Esophagus squamous epithelium (tissue), 5 donors: Measurements from ENCODE around the gene C1orf115. TPM values are rescaled to one million over a fixed set of nuclear protein-coding genes. Genes with fewer than 3 reads are reported as not detected.
"Not testable (repeated sequence)": the region's sequence is repeated elsewhere in the genome, so short reads cannot be mapped to it uniquely, and the experiment has no call there.

Source experiments
- DNase-seq: peaks from one replicate; lab custom pipeline; 2025; lab: John Stamatoyannopoulos, UW
- H3K27ac ChIP-seq, 4 donors: fragments of 200-600 bp; sonication (generic); one replicate each; pipeline ENCODE4 v1.5.1; 2016 to 2019; ENCODE audit warnings: mild to moderate bottlenecking in 1 of 4
- H3K27me3 ChIP-seq, 4 donors: fragments of 200-600 bp; sonication (generic); 1 replicate in 3 of 4; 2 replicates in 1 of 4; pipeline versions ENCODE4 v1.5.1 to v1.6.0; 2017 to 2021; ENCODE audit warnings: antibody characterized with exemption in 1 of 4
- H3K36me3 ChIP-seq, 3 donors: fragments of 200-600 bp; sonication (generic); one replicate each; pipeline ENCODE4 v1.5.1; 2016 to 2019
- H3K4me1 ChIP-seq, 3 donors: fragments of 200-600 bp; sonication (generic); one replicate each; pipeline ENCODE4 v1.5.1; 2017 to 2019
- H3K4me3 ChIP-seq, 4 donors: fragments of 200-600 bp; sonication (generic); 1 replicate in 3 of 4; 2 replicates in 1 of 4; pipeline ENCODE4 v1.5.1; 2016 to 2019; ENCODE audit warnings: mild to moderate bottlenecking in 2 of 4, moderate library complexity in 1 of 4
- H3K9me3 ChIP-seq, 3 donors: fragments of 200-600 bp; sonication (generic); one replicate each; pipeline ENCODE4 v1.5.1; 2016 to 2019
- CTCF ChIP-seq, 6 experiments: fragments of 450-650 bp in 4 of 6; fragments of 200-600 bp in 2 of 6; sonication (generic) in 2 of 6; IDR thresholded peaks; one replicate each; pipeline ENCODE4 v1.5.1; 2016 to 2019; ENCODE audit warnings: antibody characterized with exemption in 6 of 6, mild to moderate bottlenecking in 4 of 6, moderate library complexity in 4 of 6
- POLR2A ChIP-seq, 4 donors: fragments of 450-650 bp; IDR thresholded peaks; one replicate each; pipeline ENCODE4 v1.6.1; 2017; ENCODE audit warnings: antibody characterized with exemption in 4 of 4, mild to moderate bottlenecking in 4 of 4, moderate library complexity in 3 of 4
- WGBS, 2 donors: methylation state at CpG; one replicate each; pipeline ENCODE4 v1.1.5; 2018; 5-methylcytosine and 5-hydroxymethylcytosine counted together
- intact Hi-C: fragments of 100-400 bp; cut with DNase I; formaldehyde crosslinking; loops from one replicate; pipeline ENCODE4 v1.15.0; 2022
- total RNA-seq, 4 donors: library from RNA; depleted of rRNA; stranded (reverse); fragments of >200 nt; gene quantifications; one replicate each; pipeline ENCODE4 v1.1.0, GENCODE V29; 2016
- donor health status: DM: yes; HTN: yes; CAD: no.

Gene C1orf115
- total RNA-seq, 4 donors from 2014 or later = 1.1 to 7.8 (median 4.2) TPM

DNA sequence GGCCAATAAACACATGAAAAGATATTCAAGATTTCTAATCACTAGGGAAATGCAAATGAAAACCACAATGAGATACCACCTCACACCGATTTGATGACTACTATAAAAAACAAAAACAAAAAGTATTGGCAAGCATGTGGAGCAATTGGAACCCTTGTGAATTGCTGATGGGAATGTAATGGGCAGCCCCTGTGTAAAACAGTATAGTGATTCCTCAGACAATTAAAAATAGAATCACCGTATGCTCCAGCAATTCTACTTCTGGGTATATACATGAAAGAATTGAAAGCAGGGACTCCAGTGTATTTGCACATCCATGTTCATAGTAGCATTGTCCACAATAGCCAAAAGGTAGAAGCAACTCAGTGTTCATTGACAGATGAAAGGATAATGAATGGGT is 12.9 kb upstream of the C1orf115 start:
- intact Hi-C loops = no loop called here

DNA sequence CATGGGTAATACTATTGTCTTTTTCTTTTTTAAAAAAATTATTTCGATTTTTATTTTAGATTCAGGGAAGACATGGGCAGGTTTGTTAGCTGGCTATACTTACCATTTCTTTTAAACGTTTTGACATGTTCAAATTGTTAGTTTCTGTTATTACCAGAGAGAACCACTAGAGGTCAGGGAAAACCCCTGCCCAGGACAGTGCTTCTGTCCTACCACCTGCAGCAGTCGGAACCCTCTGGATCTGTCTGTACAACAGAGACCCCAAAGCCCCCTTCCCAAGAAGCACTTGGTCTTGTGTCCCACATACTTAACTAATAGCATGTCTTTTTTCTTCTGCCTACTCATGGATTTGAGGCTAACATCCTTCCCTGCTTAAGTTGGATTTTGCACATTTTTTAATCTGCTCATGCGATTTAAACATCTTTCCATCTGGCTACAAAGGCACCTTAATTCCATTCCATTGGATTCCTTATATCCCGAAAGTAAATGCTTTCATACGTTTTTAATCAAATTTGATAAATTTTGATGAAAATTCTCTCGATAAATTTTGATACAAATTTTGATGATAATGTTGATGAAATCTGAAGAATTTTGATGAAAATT is 10.0 kb upstream of the C1orf115 start:
- TF ChIP-seq POLR2A (IDR thresholded peaks at IDR 0.05) = no peak
- TF ChIP-seq CTCF (IDR thresholded peaks at IDR 0.05) = peak in 5 of 6 experiments; percentile 63 to 71 (median 67)
- Histone ChIP-seq H3K4me3 (no peak overlapping the region), H3K4me1 (peaks cover 0 to 3% (median 0%) of the 10 kb centered on the region in 3 donors), H3K9me3 (no peaks in the 10 kb centered on the region), H3K27ac (no peak overlapping the region), H3K36me3 (no peaks in the 10 kb centered on the region), H3K27me3 (no peaks in the 10 kb centered on the region)
- DNase-seq = no peak
- WGBS, 2 donors = 27 to 33% methylated on average over 7 of the region's 7 CpGs
- intact Hi-C loops = no loop called here

More for the DNA sequence above, 12.9 kb upstream of the C1orf115 start:
- Histone ChIP-seq H3K4me1 (no peaks in the 10 kb centered on the region), H3K27ac (no peak overlapping the region), H3K27me3 (peaks cover 0 to 14% (median 0%) of the 10 kb centered on the region in 4 donors), H3K36me3 (no peaks in the 10 kb centered on the region), H3K9me3 (no peaks in the 10 kb centered on the region), H3K4me3 (no peak overlapping the region)
- 77 to 81% methylated on average over 2 of the region's 2 CpGs for WGBS, 2 donors
- DNase-seq = no peak
- TF ChIP-seq CTCF (IDR thresholded peaks at IDR 0.05) (no peak), POLR2A (IDR thresholded peaks at IDR 0.05) (no peak)

DNA sequence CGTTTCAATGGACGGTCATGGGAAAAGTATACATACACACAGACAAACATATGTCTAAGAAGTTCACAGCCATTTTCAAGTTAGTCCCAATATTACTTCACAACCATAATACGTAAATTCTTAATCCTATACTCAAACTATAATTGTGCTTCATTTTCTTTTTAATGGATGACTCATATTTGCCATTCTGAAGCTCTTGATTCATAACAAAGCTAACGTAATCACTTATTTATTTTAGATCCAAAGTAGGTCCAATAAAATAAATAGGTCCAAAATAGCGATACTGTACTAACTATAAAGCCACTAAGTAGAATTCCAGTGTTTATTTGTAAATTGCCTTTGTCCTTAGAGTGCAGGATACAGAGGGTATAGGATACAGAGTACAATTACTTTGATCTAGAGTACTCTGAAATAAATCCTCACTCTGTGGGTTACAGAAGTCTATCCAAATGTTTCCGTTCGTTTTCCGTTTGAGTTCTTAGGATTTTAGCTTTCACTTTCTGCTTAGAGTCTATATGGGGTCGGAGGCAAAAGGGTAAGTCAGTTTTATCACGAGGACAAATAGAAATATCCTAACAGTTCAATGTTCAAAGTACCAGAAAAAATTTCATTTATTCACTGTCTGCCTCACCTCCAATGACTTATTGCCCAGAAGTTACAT is 8.8 kb upstream of the C1orf115 start:
- intact Hi-C loops = no loop called here
- Histone ChIP-seq H3K27ac (peak overlapping the region in 1 of 4 donors; percentile 6), H3K4me3 (peak overlapping the region in 1 of 4 donors; percentile 41), H3K4me1 (peaks cover 0 to 3% (median 0%) of the 10 kb centered on the region in 3 donors), H3K27me3 (no peaks in the 10 kb centered on the region), H3K9me3 (no peaks in the 10 kb centered on the region), H3K36me3 (no peaks in the 10 kb centered on the region)
- TF ChIP-seq CTCF (IDR thresholded peaks at IDR 0.05) (no peak), POLR2A (IDR thresholded peaks at IDR 0.05) (no peak)
- no peak for DNase-seq
- 45 to 61% methylated on average over 10 of the region's 10 CpGs for WGBS, 2 donors

GRCh38 chr1:220682901-220683576 is 7.1 kb upstream of the C1orf115 start:
- peaks cover 0 to 3% (median 0%) of the 10 kb centered on the region in 3 donors for H3K4me1 ChIP-seq
- no peaks in the 10 kb centered on the region for H3K27me3 ChIP-seq
- 62 to 83% methylated on average over 9 to 12 of the region's 17 CpGs for WGBS, 2 donors
- no peaks in the 10 kb centered on the region for H3K36me3 ChIP-seq
- H3K4me3 ChIP-seq = no peak overlapping the region
- intact Hi-C loops = no loop called here
- no peak for DNase-seq
- no peaks in the 10 kb centered on the region for H3K9me3 ChIP-seq
- no peak overlapping the region for H3K27ac ChIP-seq
- no peak for TF ChIP-seq CTCF (IDR thresholded peaks at IDR 0.05)
- TF ChIP-seq POLR2A (IDR thresholded peaks at IDR 0.05) = no peak

DNA sequence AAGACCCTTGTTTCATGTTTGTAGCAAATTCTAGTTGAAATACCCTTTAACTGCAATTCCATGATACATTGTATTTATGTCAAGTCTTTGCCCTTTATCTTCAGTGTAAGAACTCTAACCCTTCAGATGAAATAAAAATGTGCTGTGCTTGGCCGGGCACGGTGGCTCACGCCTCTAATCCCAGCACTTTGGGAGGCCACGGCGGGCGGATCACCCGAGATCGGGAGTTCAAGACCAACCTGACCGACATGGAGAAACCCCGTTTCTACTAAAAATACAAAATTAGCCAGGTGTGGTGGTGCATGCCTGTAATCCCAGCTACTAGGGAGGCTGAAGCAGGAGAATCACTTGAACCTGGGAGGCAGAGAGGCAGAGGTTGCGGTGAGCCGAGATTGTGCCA is 6.4 kb upstream of the C1orf115 start:
- H3K36me3 ChIP-seq, intact Hi-C loops, H3K27me3 ChIP-seq, DNase-seq, H3K9me3 ChIP-seq, H3K4me1 ChIP-seq, H3K27ac ChIP-seq, H3K4me3 ChIP-seq: not testable (repeated sequence)
- WGBS, 2 donors = 93 to 94% methylated on average over 7 to 12 of the region's 12 CpGs
